Measurements from ENCODE around the gene KCNJ15.

The KCNJ15 gene

GRCh38 chr21:38322311-38322950, 65.6 kb downstream of the KCNJ15 start:
- no peak for TF ChIP-seq CTCF (IDR thresholded peaks at IDR 0.05; ENCODE audit: extremely low read depth, missing control alignments)
- no peak for DNase-seq (ENCODE audit: low spot score)

- no peak for DNase-seq (ENCODE audit: low spot score)
Measured at GRCh38 chr21:38323721-38324531, 67.1 kb downstream of the KCNJ15 start.

GRCh38 chr21:38325216-38325615, 68.4 kb downstream of the KCNJ15 start:
- no peak for DNase-seq (ENCODE audit: low spot score)
- TF ChIP-seq CTCF (IDR thresholded peaks at IDR 0.05; ENCODE audit: extremely low read depth, missing control alignments), result no peak

More at GRCh38 chr21:38323721-38324531, 67.1 kb downstream of the KCNJ15 start:
- no peak for TF ChIP-seq CTCF (IDR thresholded peaks at IDR 0.05; ENCODE audit: extremely low read depth, missing control alignments)

- DNase-seq (ENCODE audit: low spot score), result no peak
Measured at GRCh38 chr21:38325731-38326420, 69.1 kb downstream of the KCNJ15 start.

GRCh38 chr21:38326429-38326828, 69.6 kb downstream of the KCNJ15 start:
- no peak for DNase-seq (ENCODE audit: low spot score)
- TF ChIP-seq CTCF (IDR thresholded peaks at IDR 0.05; ENCODE audit: extremely low read depth, missing control alignments), result no peak

More at GRCh38 chr21:38325731-38326420, 69.1 kb downstream of the KCNJ15 start:
- no peak for TF ChIP-seq CTCF (IDR thresholded peaks at IDR 0.05; ENCODE audit: extremely low read depth, missing control alignments)

- no peak for DNase-seq (ENCODE audit: low spot score)
- TF ChIP-seq CTCF (IDR thresholded peaks at IDR 0.05; ENCODE audit: extremely low read depth, missing control alignments), result no peak
Measured at GRCh38 chr21:38326899-38327298, 70.1 kb downstream of the KCNJ15 start.

- TF ChIP-seq CTCF (IDR thresholded peaks at IDR 0.05; ENCODE audit: extremely low read depth, missing control alignments), result no peak
- DNase-seq (ENCODE audit: low spot score), result no peak
Measured at GRCh38 chr21:38327984-38328383, 71.2 kb downstream of the KCNJ15 start.

Measured in GM20000 (cell line).